Measurements from ENCODE around the gene ERVMER34-1.

ERVMER34-1 gene, protein sequence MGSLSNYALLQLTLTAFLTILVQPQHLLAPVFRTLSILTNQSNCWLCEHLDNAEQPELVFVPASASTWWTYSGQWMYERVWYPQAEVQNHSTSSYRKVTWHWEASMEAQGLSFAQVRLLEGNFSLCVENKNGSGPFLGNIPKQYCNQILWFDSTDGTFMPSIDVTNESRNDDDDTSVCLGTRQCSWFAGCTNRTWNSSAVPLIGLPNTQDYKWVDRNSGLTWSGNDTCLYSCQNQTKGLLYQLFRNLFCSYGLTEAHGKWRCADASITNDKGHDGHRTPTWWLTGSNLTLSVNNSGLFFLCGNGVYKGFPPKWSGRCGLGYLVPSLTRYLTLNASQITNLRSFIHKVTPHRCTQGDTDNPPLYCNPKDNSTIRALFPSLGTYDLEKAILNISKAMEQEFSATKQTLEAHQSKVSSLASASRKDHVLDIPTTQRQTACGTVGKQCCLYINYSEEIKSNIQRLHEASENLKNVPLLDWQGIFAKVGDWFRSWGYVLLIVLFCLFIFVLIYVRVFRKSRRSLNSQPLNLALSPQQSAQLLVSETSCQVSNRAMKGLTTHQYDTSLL

DNA sequence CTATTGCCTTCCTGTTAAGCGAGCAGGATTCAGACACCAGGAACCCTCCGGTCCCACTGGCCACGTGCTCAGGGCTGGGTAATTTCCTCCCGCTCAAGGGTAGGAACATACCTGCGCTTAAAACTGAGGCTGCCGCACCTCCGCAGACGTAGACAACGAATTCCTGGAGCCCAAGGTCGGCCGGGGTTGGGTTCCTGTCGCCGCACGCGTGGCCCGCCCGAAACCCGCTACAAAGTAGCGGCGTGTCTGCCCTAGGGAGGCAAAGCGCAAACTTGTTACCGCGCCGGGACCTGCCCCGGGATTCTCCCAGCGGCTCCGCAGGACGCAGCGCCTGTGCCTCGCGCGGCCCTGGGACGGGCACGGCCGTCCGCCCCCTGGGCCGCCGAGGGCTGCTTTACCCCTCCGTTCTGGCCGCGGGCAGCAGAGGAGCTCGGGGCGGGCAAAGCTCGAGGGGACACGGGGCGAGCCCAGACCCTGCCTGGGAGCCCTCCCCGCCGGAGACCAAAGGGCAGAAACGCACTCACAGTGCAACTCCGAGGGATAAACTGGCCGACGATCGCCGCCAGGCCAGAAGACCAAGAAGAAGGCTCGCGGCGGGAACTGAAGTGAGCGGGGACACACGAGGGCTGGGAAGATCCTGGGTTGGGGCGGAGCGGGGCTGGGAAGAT, at the start of gene ERVMER34-1:
TSS of gene ERVMER34-1 (minus strand) at position 607 of the 668 bp plus-strand sequence. CDS start 5,905 bp downstream, outside the sequence.
- DNase-seq, result peak; percentile 5

DNA sequence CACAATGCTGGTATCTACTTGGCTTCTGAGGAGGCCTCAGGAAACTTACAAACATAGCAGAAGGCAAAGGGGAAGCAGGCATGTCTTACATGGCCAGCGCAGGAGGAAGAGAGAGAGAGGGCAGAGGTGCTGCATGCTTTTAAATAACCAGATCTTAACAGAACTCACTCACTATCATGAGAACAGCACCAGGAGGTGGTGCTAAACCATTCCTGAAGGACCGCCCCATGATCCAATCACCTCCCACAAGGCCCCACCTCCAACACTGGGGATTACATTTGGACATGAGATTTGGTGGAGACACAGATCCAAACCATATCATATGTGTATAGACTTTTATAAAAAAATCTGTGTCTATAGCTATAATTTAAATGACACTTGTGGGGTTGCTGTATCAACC, 48.6 kb upstream of the ERVMER34-1 start:
- no peak for DNase-seq

DNA sequence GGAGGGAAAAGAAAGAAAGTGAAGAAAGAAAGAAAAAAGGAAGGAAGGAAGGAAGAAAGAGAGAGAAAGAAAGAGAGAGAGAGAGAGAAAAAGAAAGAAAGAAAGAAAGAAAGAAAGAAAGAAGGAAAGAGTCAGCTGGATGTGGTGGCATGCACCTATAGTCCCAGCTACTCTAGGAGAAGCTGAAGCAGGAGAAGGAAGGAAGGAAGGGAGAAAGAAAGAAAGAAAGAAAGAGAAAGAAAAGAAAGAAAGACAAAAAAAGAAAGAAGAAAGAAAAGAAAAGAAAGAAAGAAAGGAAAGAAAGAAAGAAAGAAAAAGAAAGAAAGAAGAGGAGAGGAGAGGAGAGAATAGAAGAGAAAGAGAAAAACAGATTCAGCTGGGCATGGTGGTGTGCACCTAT, 44.3 kb upstream of the ERVMER34-1 start:
- no peak for DNase-seq

DNA sequence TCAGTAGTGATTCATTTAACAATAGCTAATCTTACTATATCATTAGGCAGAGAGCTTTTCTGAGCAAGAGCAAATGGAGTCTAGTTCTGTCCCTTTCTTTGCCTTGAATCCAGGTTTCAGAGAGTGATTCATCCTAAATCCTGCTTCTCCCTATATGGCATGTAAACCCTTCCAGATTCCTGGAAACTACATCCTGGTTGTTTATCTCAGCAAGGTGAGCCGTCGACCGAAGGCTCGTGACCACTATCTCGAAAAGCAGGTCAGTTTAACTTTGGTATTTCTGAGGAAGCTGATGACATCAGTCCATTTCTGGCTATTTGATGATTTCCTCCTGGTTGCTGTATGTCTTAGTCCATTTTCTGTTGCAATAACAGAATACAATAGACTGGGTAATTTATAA, 40.7 kb upstream of the ERVMER34-1 start:
- no peak for DNase-seq

DNA sequence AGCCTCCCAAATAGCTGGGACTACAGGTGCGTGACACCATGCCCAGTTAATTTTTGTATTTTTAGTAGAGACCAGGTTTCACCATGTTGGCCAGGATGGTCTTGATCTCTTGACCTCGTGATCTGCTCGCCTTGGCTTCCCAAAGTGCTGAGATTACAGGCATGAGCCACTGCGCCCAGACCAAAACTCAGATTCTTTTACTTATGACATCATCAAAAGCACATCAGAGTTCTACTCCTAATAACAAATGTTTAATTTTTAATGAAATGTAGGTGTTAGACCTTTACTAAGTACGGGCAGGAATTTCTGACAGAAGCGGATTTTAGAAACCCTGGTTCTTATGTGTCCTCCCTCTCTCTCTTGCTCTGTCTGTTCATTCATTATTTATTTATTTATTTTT, 38.5 kb upstream of the ERVMER34-1 start:
- DNase-seq, result no peak

DNA sequence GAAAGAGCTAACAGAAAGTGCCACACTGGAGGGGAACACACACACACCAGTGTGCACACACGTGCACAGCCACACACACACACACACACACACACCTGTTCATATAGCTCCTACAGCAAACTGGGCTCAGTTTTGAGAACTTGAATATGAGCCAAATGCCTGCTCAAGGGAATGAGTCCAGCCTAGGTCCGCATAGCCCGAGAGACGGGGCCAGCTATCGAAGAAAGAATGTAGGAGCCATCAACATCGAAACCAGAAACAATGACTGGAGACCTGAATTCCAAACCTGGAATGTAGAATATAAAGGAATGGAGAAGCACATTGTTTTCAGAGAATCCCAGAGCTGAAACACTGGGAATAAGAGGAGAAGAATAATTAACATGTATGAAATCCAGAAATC, 37.6 kb upstream of the ERVMER34-1 start:
- peak; percentile 10 for DNase-seq

DNA sequence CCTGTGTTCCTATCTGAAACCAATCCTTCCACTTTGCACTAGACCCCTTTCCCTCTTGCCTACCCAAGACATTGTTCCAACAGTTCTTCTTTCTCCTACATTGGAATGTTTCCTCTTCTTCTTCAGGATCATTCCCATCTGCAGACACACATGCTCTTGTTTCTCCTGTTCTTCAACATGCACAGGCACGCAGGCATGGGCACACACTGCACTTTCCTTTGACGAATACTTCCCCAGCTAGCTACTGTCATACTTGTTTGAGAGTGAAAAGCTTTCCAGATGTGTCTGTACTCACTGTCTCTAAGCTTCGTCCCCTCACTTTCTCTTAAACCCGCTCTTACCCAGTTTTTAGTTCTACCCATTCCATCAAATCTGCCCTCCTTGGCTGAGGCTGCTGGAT, 31.8 kb upstream of the ERVMER34-1 start:
- no peak for DNase-seq

DNA sequence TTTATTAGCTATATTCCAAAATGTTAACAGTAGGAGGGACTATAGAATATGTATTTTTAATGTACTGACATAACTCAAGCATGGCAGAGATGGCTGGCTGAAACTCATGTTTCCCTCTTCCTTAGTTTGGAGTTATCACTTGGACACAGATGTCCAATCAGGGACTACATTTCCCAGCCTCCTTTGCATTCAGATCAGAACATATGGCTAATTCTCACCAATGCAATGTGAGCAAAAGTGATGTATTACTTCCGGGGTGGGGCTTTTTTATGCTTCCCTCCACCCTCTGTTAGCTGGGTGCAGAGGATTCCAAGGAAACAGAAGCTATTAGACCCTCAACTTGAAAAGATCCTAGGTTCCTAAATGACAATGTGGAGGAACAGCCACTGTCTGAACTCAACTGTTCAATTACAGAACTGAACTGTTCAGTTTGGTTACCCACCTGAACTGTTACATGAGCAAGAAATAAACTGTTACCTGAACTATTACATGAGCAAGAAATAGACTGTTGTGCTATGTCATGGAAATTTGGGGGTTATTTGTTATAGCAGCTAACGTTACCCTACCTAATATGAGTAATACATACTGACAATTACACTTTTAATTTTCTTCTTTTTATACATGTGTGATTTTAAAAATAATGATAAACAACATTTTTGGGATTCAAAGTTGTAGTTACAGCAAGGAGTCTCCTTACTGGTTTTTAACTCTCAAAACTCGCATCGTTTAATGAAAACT, 29.6 kb upstream of the ERVMER34-1 start:
- no peak for DNase-seq

DNA sequence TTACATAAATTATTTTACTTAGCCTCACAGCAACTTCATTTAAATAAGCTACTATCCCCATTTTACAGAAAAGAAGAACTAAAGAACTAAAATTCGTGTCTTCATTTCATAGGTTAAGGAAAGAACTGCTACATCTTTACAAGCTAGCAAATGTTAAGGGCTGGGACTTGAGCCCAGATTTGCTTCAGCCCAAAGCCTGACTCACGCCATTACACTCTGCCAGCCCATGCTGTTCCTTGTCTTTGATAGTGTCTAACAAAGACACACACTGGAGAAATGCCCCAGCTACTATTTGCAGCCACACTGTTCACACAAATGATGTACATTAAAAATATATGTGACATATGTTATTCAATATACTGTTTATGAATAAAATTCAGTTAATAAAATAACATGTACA, 29.0 kb upstream of the ERVMER34-1 start:
- peak; percentile 33 for DNase-seq

DNA sequence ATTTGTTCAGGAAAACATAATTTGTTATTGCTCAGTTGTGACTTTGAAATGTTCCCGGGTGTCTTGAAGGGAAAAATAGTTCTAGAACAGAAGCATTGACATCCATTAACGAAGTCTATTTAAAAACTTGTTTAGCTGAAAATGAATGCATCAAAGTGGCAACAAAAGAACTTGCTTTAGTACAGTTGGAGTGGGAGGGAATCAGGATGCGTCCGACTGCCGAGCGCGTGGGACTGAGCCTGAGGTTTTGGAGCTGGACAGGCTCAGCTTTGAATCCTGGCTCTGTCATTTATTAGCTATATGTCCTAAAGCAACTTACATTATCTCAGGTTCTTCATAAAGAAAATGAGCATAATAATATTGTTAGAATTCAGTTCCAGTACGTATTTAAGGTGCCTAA, 9.0 kb upstream of the ERVMER34-1 start:
- no peak for DNase-seq

DNA sequence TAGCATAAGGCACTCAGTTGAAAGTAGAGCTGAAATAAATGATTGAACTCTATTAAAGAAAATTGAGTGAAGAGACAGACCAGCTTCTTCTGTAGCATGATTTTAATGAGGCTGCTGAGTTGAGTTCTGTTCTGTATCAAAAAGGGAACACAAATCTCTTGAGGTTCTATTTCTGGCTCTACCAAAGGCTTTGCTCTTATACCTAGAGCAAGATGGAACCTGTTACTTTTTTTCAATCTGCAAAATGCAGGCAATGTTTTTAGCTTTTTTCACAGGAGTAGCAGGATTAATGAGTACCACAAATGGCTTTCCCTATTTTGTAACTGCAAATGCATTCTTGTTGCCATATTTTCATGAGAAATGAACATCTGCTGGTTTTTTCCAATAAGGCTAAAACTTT, 4.2 kb upstream of the ERVMER34-1 start:
- no peak for DNase-seq

DNA sequence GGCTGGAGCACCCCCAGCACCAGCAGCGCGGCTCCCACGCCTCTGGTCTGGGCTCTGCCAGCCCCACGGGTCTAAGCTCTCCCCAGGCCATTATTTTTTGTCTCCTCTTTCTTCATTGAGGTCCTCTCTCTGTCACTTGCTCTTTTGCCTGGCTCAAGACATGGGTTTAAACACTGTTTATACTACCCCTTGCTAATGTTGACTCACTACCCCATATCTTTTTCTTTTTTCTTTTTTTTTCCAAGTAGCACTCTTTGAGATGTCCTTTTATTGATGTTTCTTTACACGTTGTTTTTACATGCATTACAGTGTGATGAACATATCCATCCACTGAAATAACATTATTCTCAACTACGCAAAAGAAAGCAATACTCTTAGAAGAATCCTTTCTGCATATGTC, 1.7 kb upstream of the ERVMER34-1 start:
- DNase-seq, result no peak

DNA sequence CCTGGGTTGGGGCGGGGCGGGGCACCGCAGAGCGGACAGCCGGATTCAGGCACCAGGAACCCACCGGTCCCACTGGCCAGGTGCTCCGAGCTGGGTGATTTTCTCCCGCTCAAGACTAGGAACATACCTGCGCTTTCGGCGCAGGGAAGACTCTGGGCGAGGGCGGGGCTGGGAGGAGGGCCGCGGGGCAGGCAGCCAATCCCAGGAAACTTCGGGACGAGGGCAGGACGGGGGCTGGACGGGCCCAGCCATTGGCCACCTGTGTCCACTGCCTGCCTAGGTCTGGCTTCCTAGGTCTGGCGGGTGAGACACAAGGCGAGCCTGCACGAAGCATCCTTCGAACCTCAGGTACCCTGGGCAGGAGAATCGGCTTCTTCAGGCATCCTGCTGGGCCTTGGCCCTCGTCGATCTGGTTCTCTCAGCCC, 274 bp upstream of the ERVMER34-1 start:
- no peak for DNase-seq

DNA sequence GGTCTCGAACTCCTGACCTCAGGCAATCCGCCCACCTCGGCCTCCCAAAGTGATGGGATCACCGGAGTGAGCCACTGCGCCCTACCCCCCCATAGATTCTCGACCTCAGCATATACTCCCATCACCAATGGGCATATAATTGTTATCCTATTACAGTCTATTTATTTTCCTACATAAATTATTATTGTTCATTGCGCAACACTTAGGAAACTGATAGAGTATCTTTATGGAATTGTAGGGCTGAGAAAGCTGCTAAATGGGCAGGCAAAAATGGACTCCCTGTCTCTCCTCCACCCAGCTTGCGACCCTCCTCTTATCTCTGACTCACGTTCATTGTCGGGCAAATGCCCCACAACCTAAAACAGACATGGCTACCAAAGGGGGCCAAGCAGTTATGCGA, 1.0 kb downstream of the ERVMER34-1 start:
- DNase-seq, result no peak

DNA sequence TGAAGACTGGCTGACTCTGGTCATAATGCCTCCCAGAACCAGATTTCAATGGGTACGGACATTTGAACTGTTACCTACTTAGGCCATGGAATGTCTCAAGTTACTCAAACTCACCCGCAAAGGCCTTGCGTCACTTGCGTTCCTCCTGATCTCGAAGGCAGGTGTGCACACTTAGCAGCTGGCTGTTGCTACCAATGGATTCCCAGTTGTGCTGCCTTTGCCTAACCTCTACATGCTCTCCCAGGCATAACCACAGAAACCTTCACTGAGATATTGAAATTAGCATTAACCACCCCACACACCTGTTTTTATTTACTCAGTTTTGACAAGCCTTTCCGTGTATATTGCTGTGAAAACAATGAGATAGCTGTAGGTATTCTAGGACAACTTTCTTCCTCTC, 2.8 kb downstream of the ERVMER34-1 start:
- DNase-seq, result no peak

DNA sequence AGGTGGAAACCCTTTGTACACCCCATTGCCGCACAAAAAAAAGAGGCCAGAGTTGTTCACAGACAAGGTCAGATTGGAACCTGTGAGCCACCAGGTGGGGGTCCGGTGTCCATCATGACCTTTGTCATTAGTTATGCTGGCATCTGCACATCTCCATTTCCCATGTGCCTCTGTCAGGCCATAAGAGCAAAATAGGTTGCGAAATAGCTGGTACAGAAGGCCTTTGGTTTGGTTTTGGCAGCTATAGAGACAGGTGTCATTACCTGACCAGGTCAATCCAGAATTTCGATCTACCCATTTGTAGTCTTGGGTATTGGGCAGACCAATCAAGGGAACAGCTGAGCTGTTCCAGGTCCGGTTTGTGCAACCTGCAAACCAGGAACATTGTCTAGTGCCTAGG, 6.6 kb downstream of the ERVMER34-1 start:
- no peak for DNase-seq

DNA sequence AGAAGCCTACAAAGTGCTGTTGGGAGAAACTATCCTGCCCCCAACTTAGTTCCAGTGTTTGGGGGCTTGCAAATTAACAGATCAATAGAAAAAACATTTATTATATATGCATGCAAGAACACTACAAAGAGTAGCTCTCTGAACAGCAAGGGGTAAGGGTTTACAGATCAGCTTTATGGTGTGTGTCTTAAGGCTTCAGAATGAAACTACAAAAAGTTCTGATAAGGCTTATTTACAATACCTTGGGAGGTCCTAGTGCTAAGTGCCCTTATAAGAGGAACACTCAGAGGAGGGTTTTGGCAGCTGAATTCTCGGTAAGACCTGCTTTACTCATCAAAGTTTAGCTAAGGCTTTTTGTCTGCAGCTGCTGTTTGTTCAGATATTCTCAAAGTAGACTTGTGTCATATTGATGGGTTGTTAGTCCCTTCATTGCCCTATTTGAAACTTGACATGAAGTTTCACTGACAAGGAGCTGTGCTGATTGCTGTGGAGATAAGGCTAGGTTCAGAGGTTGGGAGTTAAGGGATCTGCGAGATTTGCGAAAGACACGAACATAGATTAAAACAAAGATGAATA, 7.7 kb downstream of the ERVMER34-1 start:
- no peak for DNase-seq

DNA sequence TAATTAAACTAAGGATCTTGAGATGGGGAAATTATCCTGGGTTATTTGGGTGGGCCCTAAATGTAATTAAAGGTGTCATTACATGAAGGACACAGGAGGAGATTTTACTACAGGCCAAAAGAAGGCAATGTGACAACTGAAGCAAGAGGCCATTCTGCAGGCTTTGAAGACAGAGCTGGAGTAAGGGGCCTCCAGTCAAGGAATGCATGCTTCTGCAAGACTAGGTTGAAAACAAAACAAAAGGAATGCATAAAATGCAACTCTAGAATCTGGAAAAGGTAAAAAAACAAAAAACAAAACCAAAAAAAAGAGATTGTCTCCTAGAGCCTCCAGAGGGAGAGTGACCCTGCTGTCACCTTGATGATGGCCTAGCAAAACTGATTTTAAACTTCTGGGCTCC, 21.6 kb downstream of the ERVMER34-1 start:
- DNase-seq, result no peak

DNA sequence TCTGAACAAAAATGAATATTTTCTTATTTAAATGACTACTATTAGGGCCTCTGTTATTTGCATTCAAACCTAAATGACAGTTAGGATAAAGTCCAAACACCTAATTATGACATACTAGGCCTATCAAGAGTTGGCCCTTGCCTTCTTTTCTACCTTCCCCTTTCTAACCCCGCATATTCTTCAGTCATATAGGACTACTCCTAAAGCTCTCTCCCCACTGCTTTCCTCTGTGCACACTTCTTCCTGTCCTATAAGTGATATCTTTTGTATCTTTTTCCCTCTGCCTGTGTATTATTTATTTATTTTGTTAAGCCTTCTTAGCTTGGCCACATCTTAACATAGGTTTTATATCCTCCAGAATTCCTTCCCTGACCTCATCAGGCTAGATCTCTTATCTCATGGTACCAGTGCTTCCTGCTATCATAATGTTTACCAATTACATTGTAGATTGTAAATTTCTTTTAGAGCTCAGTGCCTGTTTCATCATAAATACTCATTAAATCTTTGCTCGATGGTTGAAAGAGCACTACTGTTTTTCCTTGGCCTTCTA, 22.5 kb downstream of the ERVMER34-1 start:
- DNase-seq, result no peak

DNA sequence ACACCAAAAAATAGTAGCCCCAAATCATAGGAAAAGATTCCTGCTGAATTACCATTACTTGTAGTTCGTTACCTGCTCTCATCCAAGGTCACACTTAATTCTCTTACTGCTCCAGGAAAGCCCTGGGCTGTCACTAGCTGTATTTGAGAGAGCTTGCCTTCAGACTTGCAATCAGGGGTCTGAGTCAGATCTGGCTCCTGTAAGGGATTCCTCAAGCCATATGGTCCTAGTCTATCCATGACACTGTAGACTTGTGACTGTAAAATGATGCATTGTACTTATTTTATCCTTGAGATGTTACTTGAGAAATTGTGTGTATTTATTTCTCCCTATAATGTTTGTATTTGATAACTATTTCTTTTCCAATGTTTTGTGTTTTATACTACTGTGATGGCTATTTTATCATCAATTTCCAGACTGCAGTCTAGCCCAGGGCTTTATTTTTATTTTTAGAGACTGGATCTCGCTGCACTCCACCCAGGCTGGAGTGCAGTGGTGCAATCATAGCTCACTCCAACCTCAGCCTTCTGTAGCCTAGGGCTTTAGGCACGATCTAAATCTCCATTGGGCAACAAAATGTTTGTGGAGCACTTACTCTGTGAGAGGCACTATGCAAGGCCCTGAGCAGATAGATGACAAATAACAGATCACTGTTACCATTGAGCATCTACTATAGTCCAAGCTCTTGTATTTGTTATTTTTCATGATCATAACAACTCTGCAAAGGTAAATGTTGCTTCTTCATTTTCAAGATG, 24.2 kb downstream of the ERVMER34-1 start:
- no peak for DNase-seq

DNA sequence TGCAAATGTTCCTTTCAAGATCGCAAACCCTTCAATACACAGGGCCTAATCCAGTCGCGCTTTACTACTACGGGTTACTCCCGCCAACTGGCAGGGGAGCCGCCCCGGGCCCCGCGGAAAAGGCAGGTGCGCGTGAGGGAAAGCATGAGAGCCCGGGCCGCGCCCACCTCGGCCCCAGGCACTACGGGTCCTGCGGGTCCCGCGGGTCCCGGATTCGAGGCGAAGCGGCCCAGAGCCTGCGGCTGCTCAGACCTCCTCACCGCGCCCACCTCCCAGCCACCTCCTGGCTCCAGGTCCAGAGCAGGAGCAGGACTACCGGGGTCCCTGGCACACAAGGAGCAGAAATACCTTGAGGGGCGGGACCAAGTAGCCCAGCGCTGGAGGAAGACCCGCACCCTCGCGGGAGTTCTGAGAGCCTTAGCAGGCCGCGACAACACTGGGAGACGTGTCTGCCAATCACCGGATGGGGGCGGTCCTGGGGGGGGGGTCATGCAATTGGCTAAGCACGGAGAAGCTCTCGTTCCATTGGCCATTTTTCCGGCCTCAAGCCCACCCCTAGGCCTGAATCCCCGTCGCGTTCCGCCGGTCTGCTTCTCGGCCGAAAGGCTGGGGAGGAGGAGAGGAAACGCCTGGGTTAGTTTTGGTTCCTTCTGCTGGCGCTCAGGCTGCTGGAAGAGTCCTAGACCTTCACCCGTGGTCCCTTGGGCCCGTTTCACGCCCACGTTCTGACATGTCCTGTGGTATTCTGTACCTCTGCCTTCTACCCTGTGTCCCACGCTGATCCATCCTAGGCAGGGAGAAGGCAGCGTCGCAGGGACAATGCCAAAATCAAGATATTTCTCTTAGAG, 29.0 kb downstream of the ERVMER34-1 start:
- DNase-seq, result peak; percentile 98

Data from fibroblast of upper back skin (primary cell).